Measurements from ENCODE around the gene LRRC8B.

Gene LRRC8B

DNA sequence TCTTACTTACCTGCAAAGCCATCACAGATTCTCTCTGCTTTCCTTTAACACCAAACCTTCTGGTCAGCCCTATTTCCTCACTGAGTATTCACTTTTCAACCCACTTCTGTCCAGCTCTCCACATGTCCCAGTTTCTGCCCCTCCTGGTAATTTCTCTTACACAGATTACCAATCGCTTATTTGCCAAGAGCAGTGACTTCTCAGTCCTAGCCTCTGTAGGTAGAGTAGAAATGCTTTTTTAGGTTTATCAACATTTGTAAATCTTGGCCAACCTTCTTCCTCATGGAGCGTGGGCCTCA is 74.7 kb downstream of the LRRC8B start:
- Histone ChIP-seq H3K4me3 (ENCODE audit: extremely low read depth, insufficient read depth, low read length, poor library complexity, severe bottlenecking) (no peak overlapping the region), H3K27ac (ENCODE audit: low read depth, low read length, severe bottlenecking) (no peak overlapping the region), H3K9me3 (ENCODE audit: control insufficient read depth, low read length) (no peaks in the 10 kb centered on the region), H3K4me1 (ENCODE audit: control insufficient read depth, insufficient read depth, low read length, poor library complexity, severe bottlenecking) (no peaks in the 10 kb centered on the region), H3K36me3 (ENCODE audit: control insufficient read depth, insufficient read depth, low read length) (no peaks in the 10 kb centered on the region)
- 88 to 100% methylated on average over 1 of the region's 2 CpGs for WGBS, 2 experiments (ENCODE audit: insufficient coverage in 2 of 2)

GRCh38 chr1:89600451-89601224 is 76.0 kb downstream of the LRRC8B start:
- H3K4me3 ChIP-seq (ENCODE audit: extremely low read depth, insufficient read depth, low read length, poor library complexity, severe bottlenecking), result no peak overlapping the region
- 89 to 100% methylated on average over 2 to 3 of the region's 3 CpGs for WGBS, 2 experiments (ENCODE audit: insufficient coverage in 2 of 2)
- no peaks in the 10 kb centered on the region for H3K4me1 ChIP-seq (ENCODE audit: control insufficient read depth, insufficient read depth, low read length, poor library complexity, severe bottlenecking)
- H3K36me3 ChIP-seq (ENCODE audit: control insufficient read depth, insufficient read depth, low read length), result no peaks in the 10 kb centered on the region
- H3K27ac ChIP-seq (ENCODE audit: low read depth, low read length, severe bottlenecking), result no peak overlapping the region
- no peaks in the 10 kb centered on the region for H3K9me3 ChIP-seq (ENCODE audit: control insufficient read depth, low read length)

DNA sequence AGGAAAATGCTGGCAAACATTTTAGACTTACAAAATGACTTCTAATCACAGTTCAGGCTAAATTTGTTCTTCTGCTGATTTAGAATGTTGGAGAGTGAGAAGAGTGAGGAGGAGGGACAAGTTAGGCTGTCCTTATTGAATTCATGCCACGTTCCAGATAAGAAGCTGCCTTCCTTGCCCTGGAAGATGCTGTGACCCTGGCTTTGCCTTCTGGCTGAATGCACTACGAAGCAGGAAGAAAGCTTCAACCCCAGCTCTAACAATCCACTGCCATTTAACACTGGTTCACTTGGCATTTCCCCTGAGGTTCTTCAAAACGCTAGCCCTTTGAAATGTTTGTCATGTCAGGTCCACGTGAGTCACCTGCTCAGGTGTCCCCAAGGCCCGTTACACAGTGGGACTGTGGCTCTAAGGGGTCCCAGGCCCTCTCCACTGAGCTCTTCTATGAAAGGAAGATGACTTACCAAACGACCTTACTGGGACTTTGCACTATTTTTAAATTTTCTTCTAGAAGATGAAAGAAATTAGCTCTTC is 78.3 kb downstream of the LRRC8B start:
- no peak overlapping the region for H3K27ac ChIP-seq (ENCODE audit: low read depth, low read length, severe bottlenecking)
- no peaks in the 10 kb centered on the region for H3K4me1 ChIP-seq (ENCODE audit: control insufficient read depth, insufficient read depth, low read length, poor library complexity, severe bottlenecking)
- no peaks in the 10 kb centered on the region for H3K36me3 ChIP-seq (ENCODE audit: control insufficient read depth, insufficient read depth, low read length)
- no peaks in the 10 kb centered on the region for H3K9me3 ChIP-seq (ENCODE audit: control insufficient read depth, low read length)
- H3K4me3 ChIP-seq (ENCODE audit: extremely low read depth, insufficient read depth, low read length, poor library complexity, severe bottlenecking), result no peak overlapping the region
- WGBS, 2 experiments (ENCODE audit: insufficient coverage in 2 of 2), result 81 to 88% methylated on average over 5 to 6 of the region's 6 CpGs

- H3K9me3 ChIP-seq (ENCODE audit: control insufficient read depth, low read length), result no peaks in the 10 kb centered on the region
- H3K4me1 ChIP-seq (ENCODE audit: control insufficient read depth, insufficient read depth, low read length, poor library complexity, severe bottlenecking), result peaks cover 4% of the 10 kb centered on the region
- H3K27ac ChIP-seq (ENCODE audit: low read depth, low read length, severe bottlenecking), result no peak overlapping the region
- 84 to 100% methylated on average over 2 of the region's 4 CpGs for WGBS, 2 experiments (ENCODE audit: insufficient coverage in 2 of 2)
- no peak overlapping the region for H3K4me3 ChIP-seq (ENCODE audit: extremely low read depth, insufficient read depth, low read length, poor library complexity, severe bottlenecking)
- H3K36me3 ChIP-seq (ENCODE audit: control insufficient read depth, insufficient read depth, low read length), result no peaks in the 10 kb centered on the region
Measured at GRCh38 chr1:89603651-89604413, 79.2 kb downstream of the LRRC8B start.

DNA sequence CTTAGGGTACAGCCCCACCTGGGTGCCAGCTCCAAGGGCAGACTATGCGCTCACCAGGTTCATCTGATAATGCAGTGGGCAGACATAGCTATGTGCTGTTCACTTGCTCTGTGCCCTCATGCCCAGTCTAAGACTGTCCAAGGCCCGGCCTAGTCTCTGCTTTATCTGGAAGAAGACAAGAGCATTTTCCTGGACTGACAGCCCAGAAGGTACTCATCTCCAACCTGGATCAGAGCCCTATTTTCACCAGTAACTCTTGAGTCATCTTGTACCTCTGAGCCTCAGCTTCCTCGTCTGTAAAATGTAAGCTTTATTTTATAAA is 79.7 kb downstream of the LRRC8B start:
- no peaks in the 10 kb centered on the region for H3K36me3 ChIP-seq (ENCODE audit: control insufficient read depth, insufficient read depth, low read length)
- peaks cover 4% of the 10 kb centered on the region for H3K4me1 ChIP-seq (ENCODE audit: control insufficient read depth, insufficient read depth, low read length, poor library complexity, severe bottlenecking)
- no peaks in the 10 kb centered on the region for H3K9me3 ChIP-seq (ENCODE audit: control insufficient read depth, low read length)
- no peak overlapping the region for H3K4me3 ChIP-seq (ENCODE audit: extremely low read depth, insufficient read depth, low read length, poor library complexity, severe bottlenecking)
- no peak overlapping the region for H3K27ac ChIP-seq (ENCODE audit: low read depth, low read length, severe bottlenecking)
- WGBS, 2 experiments (ENCODE audit: insufficient coverage in 2 of 2), result 100% methylated on average over 2 of the region's 3 CpGs

DNA sequence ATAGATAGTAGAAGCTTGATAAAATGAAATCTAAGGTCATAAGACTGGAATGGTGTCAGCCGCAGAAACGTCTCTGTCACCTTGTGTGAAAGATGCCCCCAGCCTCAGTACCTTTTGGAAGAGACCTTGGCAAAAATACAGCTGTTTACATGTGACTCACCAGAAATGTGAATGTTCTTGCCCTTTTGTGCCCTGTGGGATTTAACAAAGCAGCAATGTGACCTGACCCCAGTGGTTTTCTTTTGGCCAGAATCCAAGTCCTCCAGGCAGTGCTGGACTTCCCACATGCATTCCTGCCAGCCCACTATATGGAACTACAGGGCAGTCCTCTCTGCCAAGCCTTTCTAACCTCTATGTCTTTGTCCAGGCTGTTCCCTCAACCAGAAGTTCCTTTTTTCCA is 81.1 kb downstream of the LRRC8B start:
- Histone ChIP-seq H3K4me1 (ENCODE audit: control insufficient read depth, insufficient read depth, low read length, poor library complexity, severe bottlenecking) (peaks cover 4% of the 10 kb centered on the region), H3K27ac (ENCODE audit: low read depth, low read length, severe bottlenecking) (no peak overlapping the region), H3K4me3 (ENCODE audit: extremely low read depth, insufficient read depth, low read length, poor library complexity, severe bottlenecking) (no peak overlapping the region), H3K36me3 (ENCODE audit: control insufficient read depth, insufficient read depth, low read length) (no peaks in the 10 kb centered on the region), H3K9me3 (ENCODE audit: control insufficient read depth, low read length) (no peaks in the 10 kb centered on the region)
- 71 to 81% methylated on average over 2 of the region's 2 CpGs for WGBS, 2 experiments (ENCODE audit: insufficient coverage in 2 of 2)

DNA sequence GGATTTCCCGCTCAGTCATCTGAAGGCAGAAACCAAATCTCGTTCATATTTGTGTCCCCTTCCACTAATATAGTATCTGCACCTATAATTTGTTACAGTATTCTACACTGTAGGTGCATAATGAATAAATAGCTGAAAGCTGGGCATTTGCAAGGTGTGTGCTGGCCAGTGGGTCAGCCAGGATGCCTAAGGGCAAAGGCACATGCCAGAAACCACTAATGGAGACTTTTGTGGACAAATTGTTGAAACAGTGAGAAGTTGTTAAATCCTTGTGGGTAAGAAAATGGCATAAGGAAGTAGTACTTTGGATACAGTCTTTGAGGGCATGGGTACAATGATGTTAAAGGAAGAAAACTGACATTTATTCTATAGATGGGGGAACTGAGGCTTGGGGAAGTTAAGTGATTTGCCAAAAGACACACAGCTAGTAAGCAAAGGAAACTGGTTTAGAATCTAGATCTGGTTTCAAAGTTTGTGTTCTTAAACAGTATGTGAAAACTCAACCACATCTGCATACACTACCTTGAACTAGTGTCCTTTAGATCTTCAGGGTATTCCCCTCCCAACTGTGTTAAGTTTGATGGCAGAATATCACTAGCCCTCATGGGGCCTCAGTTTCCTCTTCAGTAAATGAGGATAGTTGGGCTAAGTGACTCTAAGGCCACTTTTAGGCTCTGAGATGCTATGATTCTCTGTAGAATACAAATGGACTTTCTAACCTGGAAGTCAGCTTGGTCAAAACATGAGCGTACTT is 81.8 kb downstream of the LRRC8B start:
- no peak overlapping the region for H3K27ac ChIP-seq (ENCODE audit: low read depth, low read length, severe bottlenecking)

GRCh38 chr1:89607156-89607555 is 82.5 kb downstream of the LRRC8B start:
- WGBS, 2 experiments (ENCODE audit: insufficient coverage in 2 of 2), result 82 to 100% methylated on average over 1 of the region's 2 CpGs
- Histone ChIP-seq H3K27ac (ENCODE audit: low read depth, low read length, severe bottlenecking) (no peak overlapping the region), H3K4me3 (ENCODE audit: extremely low read depth, insufficient read depth, low read length, poor library complexity, severe bottlenecking) (no peak overlapping the region), H3K4me1 (ENCODE audit: control insufficient read depth, insufficient read depth, low read length, poor library complexity, severe bottlenecking) (peaks cover 4% of the 10 kb centered on the region), H3K36me3 (ENCODE audit: control insufficient read depth, insufficient read depth, low read length) (no peaks in the 10 kb centered on the region), H3K9me3 (ENCODE audit: control insufficient read depth, low read length) (no peaks in the 10 kb centered on the region)

More for the DNA sequence above, 81.8 kb downstream of the LRRC8B start:
- whole genome bisulfite sequencing, 2 experiments (ENCODE audit: insufficient coverage in 2 of 2), result 84% methylated on average over 2 of the region's 3 CpGs; no CpG with 5 or more reads in 1 of the 2 experiments
- H3K36me3 ChIP-seq (ENCODE audit: control insufficient read depth, insufficient read depth, low read length), result no peaks in the 10 kb centered on the region
- H3K9me3 ChIP-seq (ENCODE audit: control insufficient read depth, low read length), result no peaks in the 10 kb centered on the region
- H3K4me3 ChIP-seq (ENCODE audit: extremely low read depth, insufficient read depth, low read length, poor library complexity, severe bottlenecking), result no peak overlapping the region
- H3K4me1 ChIP-seq (ENCODE audit: control insufficient read depth, insufficient read depth, low read length, poor library complexity, severe bottlenecking), result peaks cover 4% of the 10 kb centered on the region

DNA sequence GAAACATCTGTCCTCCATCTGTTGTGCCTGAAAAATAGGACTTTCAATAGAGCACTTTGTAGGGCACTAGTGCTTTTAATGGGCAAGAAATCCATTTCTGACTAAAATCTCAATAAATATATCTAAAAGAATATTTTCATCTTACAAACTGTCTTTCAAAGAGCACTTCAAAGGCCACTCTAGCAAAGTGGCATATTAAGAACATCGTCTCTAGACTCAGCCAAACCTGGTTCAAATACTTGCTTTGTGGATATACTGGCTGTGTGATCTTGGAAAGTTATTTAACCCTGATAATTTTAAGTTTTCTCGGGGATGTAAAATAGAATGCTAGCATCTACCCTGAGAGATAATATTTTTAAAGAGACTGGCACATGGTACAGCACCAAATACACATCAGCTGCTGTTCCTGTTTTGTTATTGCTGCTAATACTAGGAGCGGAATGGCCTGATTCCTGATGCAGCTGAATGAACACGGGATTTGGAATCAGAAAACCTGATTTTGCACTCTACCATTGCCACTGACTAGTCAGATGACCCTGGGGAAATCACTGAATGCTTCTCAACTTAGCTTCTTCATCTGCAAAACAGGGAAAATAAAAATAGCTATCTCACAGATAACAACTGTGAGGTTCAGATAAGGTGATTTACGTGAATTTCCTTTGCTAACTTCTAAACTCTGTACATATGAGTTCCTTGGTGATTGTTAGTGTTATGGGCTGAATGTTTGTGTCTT is 83.1 kb downstream of the LRRC8B start:
- Histone ChIP-seq H3K4me1 (ENCODE audit: control insufficient read depth, insufficient read depth, low read length, poor library complexity, severe bottlenecking) (peaks cover 4% of the 10 kb centered on the region), H3K9me3 (ENCODE audit: control insufficient read depth, low read length) (no peaks in the 10 kb centered on the region), H3K36me3 (ENCODE audit: control insufficient read depth, insufficient read depth, low read length) (no peaks in the 10 kb centered on the region), H3K4me3 (ENCODE audit: extremely low read depth, insufficient read depth, low read length, poor library complexity, severe bottlenecking) (no peak overlapping the region), H3K27ac (ENCODE audit: low read depth, low read length, severe bottlenecking) (no peak overlapping the region)
- WGBS, 2 experiments (ENCODE audit: insufficient coverage in 2 of 2), result 100% methylated on average over 2 of the region's 5 CpGs

- Histone ChIP-seq H3K4me1 (ENCODE audit: control insufficient read depth, insufficient read depth, low read length, poor library complexity, severe bottlenecking) (peaks cover 4% of the 10 kb centered on the region), H3K9me3 (ENCODE audit: control insufficient read depth, low read length) (no peaks in the 10 kb centered on the region), H3K36me3 (ENCODE audit: control insufficient read depth, insufficient read depth, low read length) (no peaks in the 10 kb centered on the region), H3K27ac (ENCODE audit: low read depth, low read length, severe bottlenecking) (no peak overlapping the region), H3K4me3 (ENCODE audit: extremely low read depth, insufficient read depth, low read length, poor library complexity, severe bottlenecking) (no peak overlapping the region)
- WGBS, 2 experiments (ENCODE audit: insufficient coverage in 2 of 2), result 85 to 88% methylated on average over 5 to 6 of the region's 9 CpGs
Measured at GRCh38 chr1:89608319-89608983, 83.8 kb downstream of the LRRC8B start.
